GM19328 (cell line): ENCODE results near the gene BRIP1.
"Not testable (repeated sequence)": the region's sequence is repeated elsewhere in the genome, so short reads cannot be mapped to it uniquely, and the experiment has no call there.

Experiments
- ATAC-seq: cut with Tn5 transposase; IDR thresholded peaks from one replicate; pipeline ENCODE4 v1.9.1; 2021; ENCODE audit warnings: mild to moderate bottlenecking, moderate library complexity; ENCODE audit not compliant: unreplicated experiment

The BRIP1 gene

DNA sequence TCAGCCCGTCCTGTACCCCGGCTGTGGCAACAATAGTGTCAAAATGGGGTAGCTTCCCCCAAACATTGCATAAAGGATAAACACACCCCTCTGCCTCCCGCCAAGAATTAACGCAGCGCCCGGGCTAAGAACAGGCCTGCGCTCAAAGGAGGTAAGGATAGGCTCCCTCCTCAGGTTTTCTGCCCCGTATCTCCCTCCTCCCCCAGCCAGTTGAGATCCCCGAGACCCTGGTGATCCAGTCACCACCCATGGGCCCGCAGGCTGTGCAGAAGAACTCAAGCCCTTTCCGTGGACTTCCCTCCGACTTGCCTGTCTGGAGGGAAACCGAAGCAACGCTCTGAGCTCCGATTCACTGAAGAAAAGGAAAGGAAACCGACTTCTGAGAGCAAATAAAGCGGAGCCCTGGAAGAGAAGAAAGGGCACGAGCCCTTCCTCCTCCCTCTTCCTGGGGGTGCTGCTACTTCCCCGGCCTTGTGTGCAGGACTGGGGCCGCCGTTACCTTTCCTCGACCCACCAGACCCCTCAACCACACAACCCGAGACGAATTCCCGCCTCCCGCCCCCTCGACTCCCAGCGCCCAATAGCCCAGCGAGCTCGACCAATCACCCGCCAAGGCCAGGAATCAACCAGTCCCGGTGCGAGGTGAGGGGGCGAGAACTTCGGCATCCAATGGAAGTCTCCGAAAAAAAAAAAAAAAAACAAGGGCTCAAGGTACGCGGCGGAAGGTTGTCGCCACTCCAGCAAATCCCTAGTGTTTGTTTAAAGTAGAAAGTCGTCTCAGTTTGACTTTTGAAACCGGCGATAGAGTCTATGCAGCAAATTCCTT lies at the start of gene BRIP1:
BRIP1 (minus strand) TSS at position 554 of the 826 bp plus-strand sequence. CDS start 1,989 bp downstream, outside the sequence.
- peak; percentile 76 for ATAC-seq

DNA sequence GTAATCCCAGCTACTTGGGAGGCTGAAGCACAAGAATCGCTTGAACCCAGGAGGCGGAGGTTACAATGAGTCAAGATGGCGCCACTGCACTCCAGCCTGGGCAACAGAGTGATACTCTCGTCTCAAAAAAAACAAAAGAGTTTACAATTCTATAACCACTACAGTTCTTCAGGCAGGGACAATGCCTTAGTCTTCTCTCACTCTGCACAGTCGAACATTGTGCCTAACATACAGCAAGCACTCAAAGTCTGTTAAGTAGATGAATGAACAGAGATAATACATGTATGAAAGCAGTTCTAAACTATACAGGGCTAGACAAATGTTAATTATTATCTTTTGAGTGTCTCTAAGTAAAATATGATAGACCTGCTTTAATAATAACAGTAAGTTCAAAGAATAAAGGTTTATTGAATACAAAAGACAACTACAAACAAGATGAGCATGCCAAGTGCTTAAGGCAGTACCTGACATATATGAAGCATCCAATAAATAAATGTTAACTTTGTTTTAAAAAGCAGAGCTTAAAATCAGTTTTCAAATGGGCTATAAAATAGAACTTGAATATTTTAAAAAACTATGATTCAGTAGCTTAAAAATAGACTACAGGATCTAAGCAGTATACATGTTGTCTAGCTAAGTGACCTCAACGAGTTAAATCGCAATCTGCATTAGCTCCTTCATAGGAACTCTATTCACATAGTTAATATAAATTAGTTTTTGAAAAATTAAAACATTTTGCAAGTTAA lies 45.1 kb upstream of the BRIP1 start:
- ATAC-seq, result no peak

GRCh38 chr17:61907361-61907760 lies 44.0 kb upstream of the BRIP1 start:
- ATAC-seq, result no peak

- peak; percentile 62 for ATAC-seq
These were observed 40.9 kb upstream of the BRIP1 start for GRCh38 chr17:61904094-61904710.

DNA sequence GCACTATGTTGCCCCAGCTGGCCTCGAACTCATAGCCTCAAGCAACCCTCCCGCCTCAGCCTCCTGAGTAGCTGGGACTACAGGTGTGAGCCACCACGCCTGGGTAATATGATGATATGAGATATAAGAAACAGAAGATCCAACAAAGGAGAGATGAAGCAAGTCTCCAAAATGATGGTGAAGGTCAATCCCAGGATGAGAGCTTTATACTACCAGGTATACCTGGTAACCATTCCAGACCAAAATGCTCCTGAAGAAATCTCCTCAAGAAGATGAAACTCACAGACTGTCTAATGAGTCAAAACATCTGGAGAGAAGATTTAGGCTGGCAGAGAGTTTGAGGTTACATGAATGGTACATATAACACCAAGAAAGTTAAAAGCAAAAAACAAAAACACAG lies 39.9 kb upstream of the BRIP1 start:
- no peak for ATAC-seq

GRCh38 chr17:61897548-61898180 lies 34.3 kb upstream of the BRIP1 start:
- no peak for ATAC-seq

- no peak for ATAC-seq
These were observed 32.1 kb upstream of the BRIP1 start for GRCh38 chr17:61895391-61895790.

DNA sequence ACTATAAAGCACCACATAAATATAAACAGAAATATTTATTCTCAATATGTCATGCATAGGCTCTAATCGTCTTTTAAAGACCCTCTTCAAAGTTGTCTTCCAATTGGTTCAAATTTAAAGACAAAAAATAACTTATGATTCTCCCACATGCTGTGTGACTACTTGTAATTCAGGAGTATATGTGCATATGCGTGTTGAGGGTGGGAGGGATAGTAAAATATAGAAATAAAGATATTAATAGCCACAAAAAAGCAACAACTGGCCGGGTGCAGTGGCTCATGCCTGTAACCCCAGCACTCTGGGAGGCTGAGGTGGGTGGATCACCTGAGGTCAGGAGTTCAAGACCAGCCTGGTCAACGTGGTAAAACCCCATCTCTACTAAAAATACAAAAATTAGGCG lies 31.0 kb upstream of the BRIP1 start:
- ATAC-seq, result not testable (repeated sequence)

- not testable (repeated sequence) for ATAC-seq
These were observed 24.4 kb upstream of the BRIP1 start for GRCh38 chr17:61887733-61888132.

- ATAC-seq, result not testable (repeated sequence)
These were observed 22.5 kb upstream of the BRIP1 start for GRCh38 chr17:61885865-61886264.

DNA sequence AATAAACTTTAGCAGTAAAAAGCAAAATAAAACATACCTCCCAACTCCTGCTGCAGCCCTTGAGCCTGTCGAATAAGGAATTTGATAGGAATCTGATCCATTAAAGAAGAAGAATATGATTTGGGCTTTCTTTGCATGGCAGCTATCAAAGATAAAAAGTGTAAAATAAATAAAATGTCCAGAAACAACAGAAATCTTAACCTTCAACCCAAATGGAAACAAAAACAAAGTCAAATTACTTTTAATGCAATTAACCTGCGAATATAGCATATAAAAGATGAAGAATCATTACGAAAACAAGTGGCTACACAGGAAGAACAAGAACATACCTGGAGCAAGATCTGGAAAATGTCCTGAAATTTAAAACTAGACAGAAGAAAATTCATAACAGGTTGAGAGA lies 21.5 kb upstream of the BRIP1 start:
- no peak for ATAC-seq

GRCh38 chr17:61880589-61881102 lies 17.3 kb upstream of the BRIP1 start:
- no peak for ATAC-seq

DNA sequence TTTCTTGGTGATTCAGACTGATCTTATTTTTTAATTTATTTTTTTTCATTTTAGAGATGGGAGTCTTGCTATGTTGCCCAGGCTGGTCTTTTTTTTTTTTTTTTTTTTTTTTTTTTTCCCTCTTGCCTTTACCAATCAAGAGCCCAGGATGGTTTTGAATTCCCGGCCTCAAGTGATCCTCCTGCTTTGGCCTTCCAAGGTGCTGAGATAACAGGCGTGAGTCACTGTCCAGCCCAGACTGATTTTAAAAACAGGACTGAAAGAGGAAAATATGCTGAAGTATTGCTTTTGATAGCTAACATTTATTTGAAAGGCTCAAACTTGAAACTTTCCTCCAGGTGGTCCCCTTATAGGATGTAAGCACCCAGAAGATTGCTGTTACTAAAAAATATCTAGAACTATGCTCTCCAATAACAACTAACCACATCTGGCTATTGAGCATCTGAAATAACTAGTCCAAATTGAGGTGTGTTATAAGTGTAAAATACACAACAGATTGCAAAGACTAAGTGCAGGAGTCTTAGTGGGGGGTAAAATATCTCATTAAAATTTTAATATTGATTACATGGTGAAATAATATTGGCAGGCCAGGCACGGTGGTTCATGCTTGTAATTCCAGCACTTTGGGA lies 15.8 kb upstream of the BRIP1 start:
- no peak for ATAC-seq

GRCh38 chr17:61878520-61878919 lies 15.2 kb upstream of the BRIP1 start:
- no peak for ATAC-seq

GRCh38 chr17:61877837-61878236 lies 14.5 kb upstream of the BRIP1 start:
- ATAC-seq, result no peak

DNA sequence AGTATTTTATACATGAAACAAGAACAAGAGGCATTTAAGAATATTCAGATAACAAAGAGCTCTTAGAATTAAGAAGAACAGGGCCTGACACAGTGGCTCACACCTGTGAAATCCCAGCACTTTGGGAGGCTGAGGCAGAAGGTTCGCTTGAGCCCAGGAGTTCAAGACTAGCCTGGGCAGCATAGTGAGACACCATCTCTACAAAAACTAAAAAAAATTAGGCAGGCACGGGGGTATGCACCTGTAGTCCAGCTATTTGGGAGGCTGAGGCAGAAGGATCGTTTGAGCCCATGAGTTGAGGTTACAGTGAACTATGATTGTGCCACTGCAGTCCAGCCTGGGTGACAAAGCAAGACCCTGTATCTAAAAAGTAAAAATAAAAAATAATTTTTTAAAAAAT lies 12.5 kb upstream of the BRIP1 start:
- ATAC-seq, result no peak

DNA sequence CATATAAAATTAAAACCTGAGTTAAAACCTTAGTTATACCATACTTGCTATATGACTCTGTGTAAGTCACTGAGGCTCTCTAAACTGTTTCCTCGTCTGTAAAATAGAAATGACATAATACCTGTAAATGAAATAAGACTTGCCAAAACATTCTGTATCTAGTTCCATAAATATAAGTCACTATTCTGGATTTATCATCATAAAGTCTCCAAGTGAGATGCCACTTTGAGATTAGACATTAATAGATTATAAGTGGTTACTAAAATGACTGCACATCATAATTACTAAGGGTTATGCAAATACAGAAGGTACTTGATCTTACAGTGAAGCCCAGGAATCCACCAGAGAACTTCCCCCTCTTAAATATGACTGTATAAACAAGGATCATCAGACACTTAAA lies 12.0 kb upstream of the BRIP1 start:
- no peak for ATAC-seq

DNA sequence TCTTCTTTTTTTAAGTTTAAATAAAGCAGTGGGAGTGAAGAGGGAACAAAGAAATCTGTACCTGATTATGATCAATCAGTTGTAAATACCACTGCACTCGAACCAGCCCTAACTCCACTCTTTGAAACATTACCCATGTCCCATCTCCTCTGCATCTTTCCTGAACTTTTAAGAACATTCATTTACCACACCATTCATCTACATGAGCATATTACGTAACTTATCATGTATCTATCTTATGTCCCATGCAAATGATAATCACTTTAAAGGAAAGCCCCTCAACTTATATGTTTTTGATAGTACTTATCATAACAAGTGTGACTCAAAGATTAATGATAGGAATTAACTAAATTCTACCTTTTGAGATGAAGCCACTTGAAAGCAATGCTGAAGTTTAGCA lies 10.7 kb upstream of the BRIP1 start:
- no peak for ATAC-seq

GRCh38 chr17:61872099-61872498 lies 8.8 kb upstream of the BRIP1 start:
- ATAC-seq, result no peak

- no peak for ATAC-seq
These were observed 5.8 kb upstream of the BRIP1 start for GRCh38 chr17:61869138-61869537.

DNA sequence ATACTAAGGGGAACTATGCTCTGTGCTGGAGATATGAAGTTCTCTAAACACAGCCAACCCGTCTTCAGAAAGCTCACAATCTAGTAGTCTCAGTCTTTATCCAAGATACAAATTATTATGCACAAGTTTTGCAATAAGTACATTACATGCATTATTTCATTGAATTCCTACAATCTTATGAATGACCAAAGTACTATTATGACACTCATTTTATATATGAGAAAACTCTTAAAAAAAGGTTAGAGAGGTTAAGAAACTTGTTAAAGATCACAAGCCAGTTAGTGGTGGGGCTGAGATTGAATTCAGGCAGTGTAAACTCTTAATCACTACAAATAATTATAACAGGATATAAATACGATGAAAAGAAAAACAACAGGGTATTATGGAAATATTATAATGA lies 4.7 kb upstream of the BRIP1 start:
- ATAC-seq, result no peak
